Calu3 (cell line): ENCODE results near the gene PYGO1. TPM values are rescaled to one million over a fixed set of nuclear protein-coding genes. Genes with fewer than 3 reads are reported as not detected.

Experiments
- BruUV-seq: library from RNA; stranded (reverse); fragments of 400-500 nt; replicated peaks from 2 replicates; lab custom pipeline; 2021; lab: Mats Ljungman, UMichigan
- CTCF ChIA-PET: fragments of 300-600 bp; sonication (Branson Sonifier 250); formaldehyde crosslinking; loops from one replicate; lab custom pipeline; 2022; ENCODE audit warnings: antibody characterized with exemption; lab: Charles Lee
- DNase-seq: peaks from one replicate; pipeline ENCODE4 v3.0.0; 2022
- H3K27ac Mint-ChIP-seq: one replicate; pipeline ENCODE4 v1.8.0; 2022; ENCODE audit warnings: mixed read lengths; ENCODE audit not compliant: unreplicated experiment
- H3K27me3 Mint-ChIP-seq: one replicate; pipeline ENCODE4 v1.8.0; 2022; ENCODE audit warnings: mixed read lengths; ENCODE audit not compliant: unreplicated experiment
- H3K36me3 Mint-ChIP-seq: one replicate; pipeline ENCODE4 v1.8.0; 2022; ENCODE audit warnings: mild to moderate bottlenecking, moderate library complexity, mixed read lengths; ENCODE audit not compliant: insufficient read depth, unreplicated experiment
- H3K4me1 Mint-ChIP-seq: one replicate; pipeline ENCODE4 v1.8.0; 2022; ENCODE audit warnings: mild to moderate bottlenecking, low read depth, mixed read lengths; ENCODE audit not compliant: unreplicated experiment
- H3K4me3 Mint-ChIP-seq: one replicate; pipeline ENCODE4 v1.8.0; 2022; ENCODE audit warnings: mild to moderate bottlenecking, low read depth, moderate library complexity, mixed read lengths; ENCODE audit not compliant: unreplicated experiment
- H3K9me3 Mint-ChIP-seq: one replicate; pipeline ENCODE4 v1.8.0; 2022; ENCODE audit warnings: low read depth, mixed read lengths; ENCODE audit not compliant: unreplicated experiment
- intact Hi-C: fragments of 100-400 bp; cut with micrococcal nuclease; formaldehyde crosslinking; loops from one replicate; pipeline ENCODE4 v1.10.0; 2022; ENCODE audit not compliant: unreplicated experiment
- total RNA-seq: library from RNA; stranded (reverse); gene quantifications from 2 replicates; pipeline ENCODE4 v1.2.3, GENCODE V29; 2022
- TF ChIP-seq, protein P1 (sequence below): fragments of 200-600 bp; IDR thresholded peaks from one replicate; pipeline ENCODE4 v1.8.0; 2022; ENCODE audit warnings: antibody characterized with exemption; ENCODE audit not compliant: unreplicated experiment

PYGO1 gene
- total RNA-seq, 1 experiment from 2014 or later: 2.8 TPM

DNA sequence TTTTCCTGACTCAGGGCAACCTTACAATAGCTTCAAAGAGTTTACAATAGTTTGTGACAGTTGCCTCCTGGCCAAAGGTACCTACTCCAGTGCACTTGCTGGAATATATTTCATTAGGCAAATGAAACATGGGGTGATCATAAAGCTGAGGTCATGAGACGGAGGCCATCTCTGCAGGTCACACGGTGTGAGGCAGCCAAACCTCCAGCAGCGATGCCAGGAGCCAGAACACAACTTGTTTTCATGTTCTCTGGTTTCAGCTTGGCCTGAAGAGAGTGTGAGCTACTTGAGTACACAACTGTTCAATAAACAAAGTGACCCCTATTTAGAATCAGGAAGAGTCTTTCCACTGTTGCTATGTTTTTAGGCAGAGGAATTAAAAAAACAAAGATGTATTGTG lies 42.7 kb upstream of the PYGO1 start:
- no peak overlapping the region for H3K4me3 Mint-ChIP-seq
- no peaks in the 10 kb centered on the region for H3K9me3 Mint-ChIP-seq
- TF ChIP-seq, protein P1, sequence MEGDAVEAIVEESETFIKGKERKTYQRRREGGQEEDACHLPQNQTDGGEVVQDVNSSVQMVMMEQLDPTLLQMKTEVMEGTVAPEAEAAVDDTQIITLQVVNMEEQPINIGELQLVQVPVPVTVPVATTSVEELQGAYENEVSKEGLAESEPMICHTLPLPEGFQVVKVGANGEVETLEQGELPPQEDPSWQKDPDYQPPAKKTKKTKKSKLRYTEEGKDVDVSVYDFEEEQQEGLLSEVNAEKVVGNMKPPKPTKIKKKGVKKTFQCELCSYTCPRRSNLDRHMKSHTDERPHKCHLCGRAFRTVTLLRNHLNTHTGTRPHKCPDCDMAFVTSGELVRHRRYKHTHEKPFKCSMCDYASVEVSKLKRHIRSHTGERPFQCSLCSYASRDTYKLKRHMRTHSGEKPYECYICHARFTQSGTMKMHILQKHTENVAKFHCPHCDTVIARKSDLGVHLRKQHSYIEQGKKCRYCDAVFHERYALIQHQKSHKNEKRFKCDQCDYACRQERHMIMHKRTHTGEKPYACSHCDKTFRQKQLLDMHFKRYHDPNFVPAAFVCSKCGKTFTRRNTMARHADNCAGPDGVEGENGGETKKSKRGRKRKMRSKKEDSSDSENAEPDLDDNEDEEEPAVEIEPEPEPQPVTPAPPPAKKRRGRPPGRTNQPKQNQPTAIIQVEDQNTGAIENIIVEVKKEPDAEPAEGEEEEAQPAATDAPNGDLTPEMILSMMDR: no peak
- no peak for DNase-seq
- H3K27me3 Mint-ChIP-seq: no peaks in the 10 kb centered on the region
- H3K36me3 Mint-ChIP-seq: peaks cover 6% of the 10 kb centered on the region
- CTCF ChIA-PET: interaction anchor here (0.6 kb wide), 1 partner anchor 84 kb away, joined by 5 read pairs; no protein-coding TSS in a partner anchor
- BruUV-seq: no TSS peak
- intact Hi-C loops: no loop called here
- H3K4me1 Mint-ChIP-seq: peaks cover 11% of the 10 kb centered on the region
- H3K27ac Mint-ChIP-seq: no peak overlapping the region

DNA sequence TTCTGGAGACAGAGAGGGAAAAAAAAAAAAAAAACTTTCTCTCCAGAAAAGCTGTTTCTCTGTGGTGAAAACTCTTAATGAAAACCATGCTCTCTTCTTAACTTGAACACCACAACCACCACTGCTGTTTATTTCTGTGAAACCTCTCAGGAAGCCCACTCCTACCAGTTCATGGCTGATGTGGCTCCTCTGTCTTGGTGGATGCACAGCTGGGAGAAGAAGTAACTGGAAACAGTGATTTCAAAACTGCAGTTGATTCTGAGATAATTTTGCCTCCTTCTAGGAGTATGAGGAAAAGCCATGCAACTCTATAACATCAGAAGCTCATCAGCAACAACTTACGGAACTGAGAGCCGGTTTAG lies 40.2 kb upstream of the PYGO1 start:
- TF ChIP-seq, protein P1: no peak
- no peaks in the 10 kb centered on the region for H3K9me3 Mint-ChIP-seq
- no peak for DNase-seq
- H3K4me1 Mint-ChIP-seq: peaks cover 11% of the 10 kb centered on the region
- CTCF ChIA-PET: interaction anchor here (0.5 to 1.8 kb wide), 8 partner anchors 11 to 289 kb away, joined by 3 to 6 read pairs (median 3); no protein-coding TSS in a partner anchor
- peaks cover 6% of the 10 kb centered on the region for H3K36me3 Mint-ChIP-seq
- BruUV-seq: TSS peak; percentile 97
- no peaks in the 10 kb centered on the region for H3K27me3 Mint-ChIP-seq
- peak overlapping the region; percentile 24 for H3K4me3 Mint-ChIP-seq
- peak overlapping the region; percentile 89 for H3K27ac Mint-ChIP-seq
- intact Hi-C loops: no loop called here

DNA sequence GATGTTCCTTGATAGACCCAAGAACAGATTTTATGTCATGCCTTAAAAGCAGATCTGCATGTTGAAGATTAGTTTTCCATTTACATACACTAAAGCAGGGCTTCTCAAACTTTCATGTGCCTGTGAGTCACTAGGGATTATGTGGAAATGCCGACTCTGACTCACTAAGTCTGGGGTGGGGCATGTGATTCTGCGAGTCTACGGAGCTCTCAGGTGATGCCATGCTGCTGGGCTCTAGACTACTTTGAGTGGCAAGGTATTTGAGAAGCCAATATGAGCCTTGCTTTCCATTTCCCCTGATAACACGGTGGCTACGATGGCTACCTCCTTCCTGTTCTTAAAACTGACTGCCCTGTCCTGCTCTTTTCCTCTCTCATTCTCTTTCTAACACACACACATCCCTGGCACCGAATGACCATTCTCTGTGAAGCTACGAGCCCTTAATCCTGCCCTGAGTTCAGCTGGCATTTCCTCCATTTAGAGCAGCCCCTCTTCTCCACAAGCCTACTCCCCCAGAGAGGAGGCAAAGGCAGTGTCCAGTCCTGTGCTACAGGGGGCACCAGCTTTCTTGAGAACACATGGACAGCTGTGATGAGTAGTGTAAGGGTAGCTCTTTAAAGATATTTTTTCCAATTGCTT lies 39.7 kb upstream of the PYGO1 start:
- Mint-ChIP-seq H3K36me3 (peaks cover 6% of the 10 kb centered on the region), H3K4me1 (peaks cover 11% of the 10 kb centered on the region), H3K4me3 (peak overlapping the region; percentile 24), H3K27ac (peak overlapping the region; percentile 89), H3K9me3 (no peaks in the 10 kb centered on the region), H3K27me3 (no peaks in the 10 kb centered on the region)
- intact Hi-C loops: no loop called here
- peak; percentile 88 for DNase-seq
- TF ChIP-seq, protein P1: no peak
- CTCF ChIA-PET: interaction anchor here (0.5 to 1.8 kb wide), 11 partner anchors 10 to 290 kb away, joined by 3 to 6 read pairs (median 3); no protein-coding TSS in a partner anchor
- no TSS peak for BruUV-seq

DNA sequence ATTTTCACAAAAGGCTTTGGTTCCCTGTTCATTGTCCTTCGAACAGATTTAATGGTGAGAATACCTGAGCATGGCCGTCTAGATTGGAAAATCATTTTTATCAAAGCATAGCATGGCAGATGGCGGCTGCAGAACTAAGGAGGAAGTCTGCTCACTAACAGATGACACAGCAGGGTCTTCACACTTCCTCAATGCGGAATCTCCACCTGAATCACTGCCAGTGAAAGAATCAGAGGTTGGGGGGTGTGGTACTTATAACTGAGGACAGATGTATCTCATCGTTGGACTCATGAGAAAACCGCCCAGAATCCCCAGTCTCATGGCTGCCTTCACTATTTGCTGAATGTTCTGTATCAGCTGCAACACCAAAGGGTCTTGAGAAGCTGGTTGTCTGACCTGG lies 31.6 kb upstream of the PYGO1 start:
- no peak for DNase-seq
- intact Hi-C loops: no loop called here
- no peak overlapping the region for H3K27ac Mint-ChIP-seq
- no peaks in the 10 kb centered on the region for H3K4me1 Mint-ChIP-seq
- CTCF ChIA-PET: no interaction called here
- no peak overlapping the region for H3K4me3 Mint-ChIP-seq
- H3K9me3 Mint-ChIP-seq: no peaks in the 10 kb centered on the region
- no peaks in the 10 kb centered on the region for H3K36me3 Mint-ChIP-seq
- BruUV-seq: no TSS peak
- no peaks in the 10 kb centered on the region for H3K27me3 Mint-ChIP-seq
- TF ChIP-seq, protein P1: no peak
